Liver (tissue), 3 donors: ENCODE measurements around the gene KCNS3.

Experiments
- ATF3 ChIP-seq: IDR thresholded peaks from 2 replicates; pipeline ENCODE4 v1.6.1; 2016; ENCODE audit warnings: antibody characterized with exemption
- CTCF ChIP-seq: fragments of 150-350 bp; IDR thresholded peaks from 2 replicates; pipeline ENCODE4 v1.5.1; 2017; ENCODE audit warnings: improper control_type of control experiment, low read depth, low read length; ENCODE audit not compliant: missing input control
- JUND ChIP-seq, 2 donors: IDR thresholded peaks; 2 replicates each; pipeline ENCODE4 v1.6.1; 2016; ENCODE audit warnings: antibody characterized with exemption in 2 of 2
- MAX ChIP-seq: IDR thresholded peaks from 2 replicates; pipeline ENCODE4 v1.6.1; 2016; ENCODE audit warnings: antibody characterized with exemption
- RAD21 ChIP-seq, 2 donors: IDR thresholded peaks; 2 replicates each; pipeline ENCODE4 v1.6.1; 2016; ENCODE audit warnings: antibody characterized with exemption in 2 of 2, mild to moderate bottlenecking in 2 of 2
- REST ChIP-seq: IDR thresholded peaks from 2 replicates; pipeline ENCODE4 v1.6.1; 2016; ENCODE audit warnings: antibody characterized with exemption, mild to moderate bottlenecking
- SP1 ChIP-seq: IDR thresholded peaks from 2 replicates; pipeline ENCODE4 v1.6.1; 2018; ENCODE audit warnings: antibody characterized with exemption, mild to moderate bottlenecking
- TAF1 ChIP-seq: conservative IDR thresholded peaks from 2 replicates; pipeline ENCODE4 v1.6.1; 2016; ENCODE audit warnings: antibody characterized with exemption, mild to moderate bottlenecking
- YY1 ChIP-seq: IDR thresholded peaks from 2 replicates; pipeline ENCODE4 v1.6.1; 2016; ENCODE audit warnings: antibody characterized with exemption, mild to moderate bottlenecking
- donor health status: healthy.
- donor health status: healthy.

- no peak for TF ChIP-seq MAX
- TF ChIP-seq ATF3, result no peak
- TF ChIP-seq CTCF, result peak; percentile 98
- no peak for TF ChIP-seq YY1
- TF ChIP-seq RAD21 (IDR thresholded peaks at IDR 0.05), result peak; percentile 96 to 97
- TF ChIP-seq REST, result no peak
- TF ChIP-seq JUND (IDR thresholded peaks at IDR 0.05), result no peak
- TF ChIP-seq SP1, result no peak
- TF ChIP-seq TAF1, result no peak
Observed at GRCh38 chr2:17851731-17852585, 26.5 kb upstream of the KCNS3 start.
